Activated CD4-positive, alpha-beta T cell treated with anti-CD3 and anti-CD28 coated beads, Interleukin-2, amount 50 U/mL, for 16 hours (primary cell): ENCODE measurements around the gene RNASEH2B.

Experiments used
- DNase-seq: peaks from one replicate; pipeline ENCODE4 v3.0.0-alpha.2; 2020

Gene RNASEH2B

GRCh38 chr13:50908371-50908770 is 1.2 kb upstream of the RNASEH2B start:
- no peak for DNase-seq

GRCh38 chr13:50910485-50910805 is 854 bp downstream of the RNASEH2B start:
- no peak for DNase-seq

GRCh38 chr13:50911081-50911631 is 1.6 kb downstream of the RNASEH2B start:
- peak; percentile 37 for DNase-seq

- peak; percentile 96 for DNase-seq
Observed at GRCh38 chr13:50911937-50912795, 2.6 kb downstream of the RNASEH2B start.

- no peak for DNase-seq
Observed at GRCh38 chr13:50912851-50913250, 3.3 kb downstream of the RNASEH2B start.

- no peak for DNase-seq
Observed at GRCh38 chr13:50914176-50914700, 4.6 kb downstream of the RNASEH2B start.

- DNase-seq, result peak; percentile 60
Observed at GRCh38 chr13:50914848-50915247, 5.3 kb downstream of the RNASEH2B start.

- peak; percentile 27 for DNase-seq
Observed at GRCh38 chr13:50915565-50915964, 6.0 kb downstream of the RNASEH2B start.

- peak; percentile 12 for DNase-seq
Observed at GRCh38 chr13:50916701-50917184, 7.2 kb downstream of the RNASEH2B start.

GRCh38 chr13:50917572-50917971 is 8.0 kb downstream of the RNASEH2B start:
- no peak for DNase-seq

- DNase-seq, result no peak
Observed at GRCh38 chr13:50918567-50918966, 9.0 kb downstream of the RNASEH2B start.

GRCh38 chr13:50919277-50919676 is 9.7 kb downstream of the RNASEH2B start:
- DNase-seq, result no peak

GRCh38 chr13:50921706-50922105 is 12.1 kb downstream of the RNASEH2B start:
- no peak for DNase-seq

- no peak for DNase-seq
Observed at GRCh38 chr13:50923272-50923671, 13.7 kb downstream of the RNASEH2B start.

GRCh38 chr13:50924025-50924424 is 14.4 kb downstream of the RNASEH2B start:
- no peak for DNase-seq

GRCh38 chr13:50927701-50928100 is 18.1 kb downstream of the RNASEH2B start:
- DNase-seq, result no peak

- DNase-seq, result no peak
Observed at GRCh38 chr13:50928102-50928501, 18.5 kb downstream of the RNASEH2B start.

- no peak for DNase-seq
Observed at GRCh38 chr13:50928659-50929462, 19.3 kb downstream of the RNASEH2B start.

- DNase-seq, result no peak
Observed at GRCh38 chr13:50932091-50932490, 22.5 kb downstream of the RNASEH2B start.

- DNase-seq, result no peak
Observed at GRCh38 chr13:50934735-50935435, 25.3 kb downstream of the RNASEH2B start.

- DNase-seq, result no peak
Observed at GRCh38 chr13:50936679-50937078, 27.1 kb downstream of the RNASEH2B start.

- no peak for DNase-seq
Observed at GRCh38 chr13:50940509-50940908, 30.9 kb downstream of the RNASEH2B start.

GRCh38 chr13:50941146-50941545 is 31.6 kb downstream of the RNASEH2B start:
- no peak for DNase-seq
